MCF 10A (cell line): Measurements from ENCODE around the gene HDAC7. TPM values are rescaled to one million over a fixed set of nuclear protein-coding genes. Genes with fewer than 3 reads are reported as not detected.

Experiments
- BruUV-seq: library from RNA; stranded (reverse); fragments of 400-500 nt; replicated peaks from 2 replicates; lab custom pipeline; 2021; lab: Mats Ljungman, UMichigan
- CTCF ChIA-PET: fragments of 300-600 bp; sonication (Branson Sonifier 250); formaldehyde crosslinking; extraction: SDS; loops from one replicate; lab custom pipeline; 2021; ENCODE audit warnings: antibody characterized with exemption, inconsistent platforms; lab: Yijun Ruan, JAX
- POLR2A ChIA-PET: fragments of 300-600, 350-650 bp; sonication (Branson Sonifier 250); formaldehyde crosslinking; extraction: SDS; loops from one replicate; lab custom pipeline; 2020; ENCODE audit warnings: antibody characterized with exemption, inconsistent platforms; lab: Yijun Ruan, JAX
- DNase-seq: peaks from one replicate; pipeline ENCODE4 v3.0.0-alpha.2; 2018; ENCODE audit not compliant: unreplicated experiment
- H3K27ac Mint-ChIP-seq: one replicate; pipeline ENCODE4 v1.8.0; 2022; ENCODE audit warnings: mild to moderate bottlenecking, low read depth, mixed read lengths; ENCODE audit not compliant: unreplicated experiment
- H3K27me3 Mint-ChIP-seq: one replicate; pipeline ENCODE4 v1.8.0; 2022; ENCODE audit warnings: mixed read lengths; ENCODE audit not compliant: insufficient read depth, unreplicated experiment
- H3K36me3 Mint-ChIP-seq: one replicate; pipeline ENCODE4 v1.8.0; 2022; ENCODE audit warnings: mild to moderate bottlenecking, moderate library complexity, mixed read lengths; ENCODE audit not compliant: insufficient read depth, unreplicated experiment
- H3K4me1 Mint-ChIP-seq: one replicate; pipeline ENCODE4 v1.8.0; 2022; ENCODE audit warnings: mixed read lengths; ENCODE audit not compliant: insufficient read depth, unreplicated experiment
- H3K4me3 Mint-ChIP-seq: one replicate; pipeline ENCODE4 v1.8.0; 2022; ENCODE audit warnings: mild to moderate bottlenecking, moderate library complexity, mixed read lengths; ENCODE audit not compliant: unreplicated experiment
- H3K9me3 Mint-ChIP-seq: one replicate; pipeline ENCODE4 v1.8.0; 2022; ENCODE audit warnings: mixed read lengths; ENCODE audit not compliant: unreplicated experiment
- intact Hi-C: fragments of 100-400 bp; cut with micrococcal nuclease; formaldehyde crosslinking; loops from 2 replicates; pipeline ENCODE4 v1.14.1; 2022
- total RNA-seq: library from RNA; stranded (reverse); gene quantifications from 2 replicates; pipeline ENCODE4 v1.2.3, GENCODE V29; 2022
- TF ChIP-seq, protein P1 (sequence below): fragments of 200-600 bp; IDR thresholded peaks from one replicate; pipeline ENCODE4 v1.8.0; 2022; ENCODE audit warnings: antibody characterized with exemption, mild to moderate bottlenecking; ENCODE audit not compliant: unreplicated experiment

HDAC7 gene
- total RNA-seq, 1 experiment from 2014 or later = 80.1 TPM

DNA sequence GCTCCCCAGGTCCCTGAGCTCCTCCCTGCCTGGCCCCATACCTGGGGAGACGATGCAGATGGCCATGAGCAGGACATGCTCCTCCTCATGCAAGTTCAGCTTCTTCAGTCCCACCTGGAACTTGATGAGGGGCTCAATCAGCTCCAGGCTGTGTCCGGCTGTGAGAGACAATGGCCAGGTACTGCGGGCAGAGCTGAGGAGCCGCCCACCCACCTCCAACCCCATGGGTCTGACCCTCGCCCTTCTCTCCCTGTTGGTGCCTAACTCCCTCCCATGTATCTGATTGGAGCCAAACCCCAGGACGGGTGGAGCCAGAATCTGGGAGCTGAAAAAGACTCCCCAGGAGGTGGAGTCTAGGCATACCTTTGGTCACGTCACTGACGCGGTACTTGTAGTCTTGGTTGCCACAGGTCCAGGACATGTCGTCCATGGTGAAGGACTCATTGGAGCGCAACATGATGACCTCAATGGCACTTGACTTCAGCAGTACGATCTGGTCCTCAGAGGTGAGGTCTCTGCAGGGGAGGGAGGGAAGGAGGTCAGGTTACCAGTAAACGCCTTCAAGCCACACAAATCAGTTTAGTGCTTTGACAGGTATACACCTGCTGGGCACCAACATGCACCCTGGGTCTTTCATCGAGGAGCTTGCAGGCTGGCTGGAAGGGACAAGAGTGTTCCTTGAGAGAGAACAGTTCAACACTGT is 26.7 kb upstream of the HDAC7 start:
- peaks cover 15% of the 10 kb centered on the region for H3K4me1 Mint-ChIP-seq
- ChIA-PET CTCF (interaction anchor here (0.5 to 1.6 kb wide), 9 partner anchors 9 to 635 kb away, joined by 3 to 6 read pairs (median 4); no protein-coding TSS in a partner anchor), POLR2A (interaction anchor here (0.9 kb wide), 1 partner anchor 14 kb away, joined by 3 read pairs; no protein-coding TSS in a partner anchor)
- BruUV-seq = no TSS peak
- no peaks in the 10 kb centered on the region for H3K27me3 Mint-ChIP-seq
- DNase-seq = no peak
- intact Hi-C loops = no loop called here
- TF ChIP-seq, protein P1, sequence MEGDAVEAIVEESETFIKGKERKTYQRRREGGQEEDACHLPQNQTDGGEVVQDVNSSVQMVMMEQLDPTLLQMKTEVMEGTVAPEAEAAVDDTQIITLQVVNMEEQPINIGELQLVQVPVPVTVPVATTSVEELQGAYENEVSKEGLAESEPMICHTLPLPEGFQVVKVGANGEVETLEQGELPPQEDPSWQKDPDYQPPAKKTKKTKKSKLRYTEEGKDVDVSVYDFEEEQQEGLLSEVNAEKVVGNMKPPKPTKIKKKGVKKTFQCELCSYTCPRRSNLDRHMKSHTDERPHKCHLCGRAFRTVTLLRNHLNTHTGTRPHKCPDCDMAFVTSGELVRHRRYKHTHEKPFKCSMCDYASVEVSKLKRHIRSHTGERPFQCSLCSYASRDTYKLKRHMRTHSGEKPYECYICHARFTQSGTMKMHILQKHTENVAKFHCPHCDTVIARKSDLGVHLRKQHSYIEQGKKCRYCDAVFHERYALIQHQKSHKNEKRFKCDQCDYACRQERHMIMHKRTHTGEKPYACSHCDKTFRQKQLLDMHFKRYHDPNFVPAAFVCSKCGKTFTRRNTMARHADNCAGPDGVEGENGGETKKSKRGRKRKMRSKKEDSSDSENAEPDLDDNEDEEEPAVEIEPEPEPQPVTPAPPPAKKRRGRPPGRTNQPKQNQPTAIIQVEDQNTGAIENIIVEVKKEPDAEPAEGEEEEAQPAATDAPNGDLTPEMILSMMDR = no peak
- peaks cover 57% of the 10 kb centered on the region for H3K36me3 Mint-ChIP-seq
- no peak overlapping the region for H3K4me3 Mint-ChIP-seq
- no peak overlapping the region for H3K27ac Mint-ChIP-seq
- H3K9me3 Mint-ChIP-seq = no peaks in the 10 kb centered on the region

DNA sequence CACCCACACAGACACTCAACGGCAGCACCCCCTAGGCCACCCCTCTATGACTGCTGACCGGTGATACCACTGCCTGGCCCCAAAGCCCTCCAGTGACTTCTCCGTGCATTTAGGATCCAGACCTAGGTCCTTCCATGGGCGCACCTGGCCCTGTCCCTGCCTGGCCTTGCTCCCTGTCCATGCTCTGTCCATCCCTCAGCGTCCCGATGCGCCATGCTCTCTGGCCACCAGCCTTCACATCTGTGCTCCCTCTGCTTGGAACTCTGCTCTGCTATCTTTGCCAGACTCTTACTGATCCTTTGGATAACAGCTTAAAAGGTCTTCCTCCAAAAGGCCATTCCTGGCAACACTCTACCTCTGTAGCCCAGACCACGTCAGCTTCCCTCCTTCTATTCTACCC is 25.4 kb upstream of the HDAC7 start:
- TF ChIP-seq, protein P1 = no peak
- ChIA-PET POLR2A (interaction anchor here (0.5 to 0.9 kb wide), 2 partner anchors 24 to 138 kb away, joined by 3 read pairs; no protein-coding TSS in a partner anchor), CTCF (interaction anchor here (0.6 to 14.9 kb wide), 3 partner anchors 26 to 1370 kb away, joined by 3 to 376 read pairs (median 3); no protein-coding TSS in a partner anchor)
- H3K27me3 Mint-ChIP-seq = no peaks in the 10 kb centered on the region
- intact Hi-C loops = no loop called here
- no peak for DNase-seq
- no peak overlapping the region for H3K4me3 Mint-ChIP-seq
- no TSS peak for BruUV-seq
- peaks cover 11% of the 10 kb centered on the region for H3K4me1 Mint-ChIP-seq
- H3K9me3 Mint-ChIP-seq = no peaks in the 10 kb centered on the region
- no peak overlapping the region for H3K27ac Mint-ChIP-seq
- peaks cover 50% of the 10 kb centered on the region for H3K36me3 Mint-ChIP-seq

DNA sequence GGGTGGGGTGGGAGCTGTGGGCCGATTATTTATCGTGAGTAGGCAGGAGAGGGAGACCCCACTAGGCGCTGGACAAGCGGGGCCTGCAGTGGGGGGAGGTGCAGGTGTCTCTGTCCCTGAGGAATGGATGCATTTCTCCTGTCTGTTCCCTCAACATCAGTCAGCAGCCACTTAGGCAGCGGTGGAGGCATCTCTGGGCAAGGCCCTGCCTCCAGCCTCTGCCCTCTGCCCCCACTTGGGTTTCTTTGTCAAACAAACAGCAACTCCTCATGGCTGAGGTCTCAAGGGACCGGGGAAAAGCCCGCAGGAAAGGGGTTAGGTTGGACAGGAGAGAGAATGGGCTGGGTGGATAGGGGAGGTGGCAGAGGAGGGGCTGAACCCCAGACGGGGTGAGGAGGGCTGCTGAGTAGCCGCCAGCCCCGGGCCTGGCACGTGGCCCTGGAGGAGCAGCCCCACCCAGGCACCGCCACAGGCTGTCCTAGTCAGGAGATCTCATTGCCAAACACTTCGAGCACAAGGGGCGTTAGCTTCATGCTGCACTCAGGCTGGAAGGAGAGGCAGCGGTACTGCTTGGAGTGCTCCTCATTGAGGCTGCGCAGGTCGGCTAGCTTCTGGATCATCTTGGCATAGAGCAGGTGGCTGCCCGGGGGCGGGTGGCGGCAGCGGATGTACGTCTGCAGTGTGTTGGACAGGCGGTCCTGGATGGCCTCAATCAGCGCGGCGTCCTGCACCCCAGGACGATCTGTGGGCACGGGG is 24.7 kb upstream of the HDAC7 start:
- Mint-ChIP-seq H3K4me3 (no peak overlapping the region), H3K36me3 (peaks cover 45% of the 10 kb centered on the region), H3K27ac (no peak overlapping the region), H3K27me3 (no peaks in the 10 kb centered on the region), H3K4me1 (peaks cover 9% of the 10 kb centered on the region), H3K9me3 (no peaks in the 10 kb centered on the region)
- DNase-seq = no peak
- CTCF ChIA-PET = interaction anchor here (0.6 to 14.9 kb wide), 3 partner anchors 16 to 1369 kb away, joined by 3 to 376 read pairs (median 96); no protein-coding TSS in a partner anchor
- intact Hi-C loops = no loop called here
- POLR2A ChIA-PET = interaction anchor here (0.5 to 0.9 kb wide), 3 partner anchors 19 to 137 kb away, joined by 3 read pairs; no protein-coding TSS in a partner anchor
- TF ChIP-seq, protein P1 = no peak
- no TSS peak for BruUV-seq
